Large intestine (tissue), 3 donors: ENCODE results near the gene KCND2. TPM values are rescaled to one million over a fixed set of nuclear protein-coding genes. Genes with fewer than 3 reads are reported as not detected.
"Not testable (repeated sequence)": the region's sequence is repeated elsewhere in the genome, so short reads cannot be mapped to it uniquely, and the experiment has no call there.

ENCODE experiments used
- DNase-seq, 2 donors: peaks; one replicate each; pipeline versions ENCODE4 v3.0.0 to v3.0.0-alpha.2; 2013
- H3K27ac ChIP-seq: one replicate; pipeline ENCODE4 v1.5.1; 2013; ENCODE audit warnings: low read length
- H3K27me3 ChIP-seq: 2 replicates; pipeline ENCODE4 v1.6.1; 2013; ENCODE audit warnings: low read length; ENCODE audit not compliant: control insufficient read depth, insufficient read depth
- H3K36me3 ChIP-seq: 2 replicates; pipeline ENCODE4 v1.6.1; 2013; ENCODE audit warnings: low read length; ENCODE audit not compliant: control insufficient read depth, insufficient read depth
- H3K4me1 ChIP-seq: one replicate; pipeline ENCODE4 v1.6.1; 2013; ENCODE audit warnings: low read length; ENCODE audit not compliant: control insufficient read depth, insufficient read depth
- H3K4me3 ChIP-seq: one replicate; pipeline ENCODE4 v1.5.1; 2013; ENCODE audit warnings: low read length
- H3K9me3 ChIP-seq: one replicate; pipeline ENCODE4 v1.6.1; 2013; ENCODE audit warnings: mild to moderate bottlenecking, low read depth, low read length, moderate library complexity; ENCODE audit not compliant: control insufficient read depth
- WGBS: methylation state at CpG from one replicate; pipeline ENCODE4 v1.1.5; 2013; ENCODE audit warnings: low lambda C conversion rate; ENCODE audit not compliant: insufficient coverage; 5-methylcytosine and 5-hydroxymethylcytosine counted together
- polyA plus RNA-seq: library from polyadenylated mRNA; unstranded; fragments of 120-200 nt; gene quantifications from one replicate; pipeline ENCODE4 v1.2.1, GENCODE V29; 2013

KCND2 gene
- polyA plus RNA-seq, 1 donor: 2.5 TPM

DNA sequence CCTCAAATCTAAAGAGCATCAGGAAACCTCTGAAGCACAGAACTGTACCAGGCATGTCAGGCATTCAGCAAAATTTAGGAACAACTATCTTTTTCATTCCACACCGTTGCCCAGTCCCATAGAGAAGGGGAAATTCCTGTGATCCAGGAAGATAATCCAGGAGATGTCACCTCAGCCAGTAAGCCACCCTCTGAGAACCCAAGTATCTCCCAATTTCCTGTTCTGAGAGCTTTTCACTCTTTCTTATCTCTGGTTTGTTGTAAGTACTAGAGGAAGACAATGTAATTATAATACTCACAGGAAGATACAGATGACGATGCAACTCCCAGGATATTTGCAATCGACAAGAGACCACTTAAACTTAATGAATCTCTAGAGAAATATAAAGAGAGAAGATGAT is 487.9 kb downstream of the KCND2 start:
- no peak overlapping the region for H3K4me3 ChIP-seq
- no peaks in the 10 kb centered on the region for H3K9me3 ChIP-seq
- DNase-seq: no peak
- H3K4me1 ChIP-seq: no peaks in the 10 kb centered on the region
- no peak overlapping the region for H3K27ac ChIP-seq
- peaks cover 5% of the 10 kb centered on the region for H3K27me3 ChIP-seq
- no peaks in the 10 kb centered on the region for H3K36me3 ChIP-seq
- 72% methylated on average over 2 of the region's 3 CpGs for WGBS

DNA sequence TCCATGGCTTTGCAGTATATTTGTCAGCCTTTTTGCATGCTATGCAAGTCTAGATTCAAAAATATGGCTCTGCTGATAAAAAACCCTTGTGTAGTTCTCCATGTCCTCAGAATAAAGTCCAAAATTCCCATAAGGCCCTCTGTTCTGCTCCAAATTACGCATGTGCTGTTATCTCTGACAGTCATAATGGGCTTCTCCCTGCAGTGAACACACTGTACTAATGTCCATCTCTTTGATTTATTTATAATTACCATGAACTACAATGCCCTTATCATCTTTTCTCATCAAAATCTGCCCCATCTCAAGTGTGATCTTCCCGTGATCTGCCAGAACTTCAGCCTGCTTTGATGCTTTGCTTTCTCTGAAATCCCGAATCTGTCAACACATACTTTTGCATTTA is 497.2 kb downstream of the KCND2 start:
- no peaks in the 10 kb centered on the region for H3K9me3 ChIP-seq
- H3K4me3 ChIP-seq: no peak overlapping the region
- no peak overlapping the region for H3K27ac ChIP-seq
- no peaks in the 10 kb centered on the region for H3K27me3 ChIP-seq
- 77% methylated on average over 3 of the region's 3 CpGs for WGBS
- DNase-seq: no peak
- no peaks in the 10 kb centered on the region for H3K4me1 ChIP-seq
- no peaks in the 10 kb centered on the region for H3K36me3 ChIP-seq

DNA sequence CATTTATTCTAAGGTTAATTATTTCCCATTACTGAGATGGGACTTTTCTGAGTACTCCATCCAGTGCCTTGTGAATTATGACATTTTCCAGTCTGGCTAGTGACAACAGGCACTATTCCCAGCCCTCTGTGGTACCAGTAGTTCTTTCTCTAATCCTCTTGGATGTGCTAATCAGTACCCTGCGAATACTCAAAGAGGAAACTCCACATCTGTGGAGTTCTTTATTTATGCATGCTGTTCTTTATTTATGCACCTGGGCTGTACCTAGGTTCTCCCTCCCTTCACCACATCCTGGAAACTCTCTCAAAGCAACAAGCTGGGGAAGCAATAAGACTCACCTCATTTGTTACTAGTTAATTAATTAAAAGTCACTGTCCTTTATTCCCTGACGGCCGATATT is 501.5 kb downstream of the KCND2 start:
- H3K27me3 ChIP-seq: no peaks in the 10 kb centered on the region
- H3K4me1 ChIP-seq: no peaks in the 10 kb centered on the region
- no peaks in the 10 kb centered on the region for H3K9me3 ChIP-seq
- no peak overlapping the region for H3K27ac ChIP-seq
- no peaks in the 10 kb centered on the region for H3K36me3 ChIP-seq
- DNase-seq: no peak
- H3K4me3 ChIP-seq: no peak overlapping the region
- 71% methylated on average over 2 of the region's 3 CpGs for WGBS

DNA sequence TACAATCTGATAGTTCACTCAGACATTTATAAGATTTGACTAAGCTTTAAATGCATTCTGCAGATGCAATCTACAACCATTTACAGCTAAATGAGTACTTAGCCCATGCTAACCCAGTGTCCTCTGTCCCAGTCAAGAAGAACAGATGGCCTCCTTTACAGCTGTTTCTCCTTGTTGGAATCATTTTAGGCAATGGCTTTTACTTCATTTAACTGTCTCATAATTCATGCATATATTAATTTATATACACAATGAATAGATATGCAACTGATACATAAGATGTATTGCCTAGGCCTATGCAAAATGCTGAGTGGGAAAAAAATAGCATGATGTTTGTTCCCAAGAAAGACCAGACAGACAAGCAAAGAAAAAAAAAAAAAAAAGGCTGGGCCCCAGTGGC is 502.8 kb downstream of the KCND2 start:
- H3K9me3 ChIP-seq: no peaks in the 10 kb centered on the region
- H3K4me1 ChIP-seq: no peaks in the 10 kb centered on the region
- no peaks in the 10 kb centered on the region for H3K36me3 ChIP-seq
- no peak overlapping the region for H3K27ac ChIP-seq
- H3K4me3 ChIP-seq: no peak overlapping the region
- no peaks in the 10 kb centered on the region for H3K27me3 ChIP-seq
- no peak for DNase-seq

DNA sequence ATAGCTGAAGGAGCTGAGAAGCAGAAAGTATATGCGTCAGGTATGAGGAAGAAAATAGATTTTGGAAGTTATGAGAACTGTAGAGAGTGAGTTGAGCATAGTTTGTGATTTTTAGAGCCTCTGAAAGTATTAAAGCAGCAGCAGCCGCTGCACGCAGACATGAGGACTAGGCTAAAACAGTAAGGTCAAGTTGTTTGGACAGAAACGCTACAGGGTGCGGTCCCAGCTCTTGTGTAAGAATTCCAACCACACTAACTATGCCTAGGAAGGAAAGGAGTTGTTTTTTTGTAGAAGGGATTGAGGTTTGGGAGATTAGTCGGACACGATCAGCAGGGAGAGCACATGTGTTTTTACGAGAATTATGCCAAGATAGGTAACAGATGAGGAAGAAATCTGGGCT is 506.1 kb downstream of the KCND2 start:
- WGBS: 100% methylated on average over 1 of the region's 8 CpGs
- not testable (repeated sequence) for H3K27ac ChIP-seq, H3K27me3 ChIP-seq, H3K9me3 ChIP-seq, H3K4me1 ChIP-seq, H3K4me3 ChIP-seq, H3K36me3 ChIP-seq, DNase-seq

DNA sequence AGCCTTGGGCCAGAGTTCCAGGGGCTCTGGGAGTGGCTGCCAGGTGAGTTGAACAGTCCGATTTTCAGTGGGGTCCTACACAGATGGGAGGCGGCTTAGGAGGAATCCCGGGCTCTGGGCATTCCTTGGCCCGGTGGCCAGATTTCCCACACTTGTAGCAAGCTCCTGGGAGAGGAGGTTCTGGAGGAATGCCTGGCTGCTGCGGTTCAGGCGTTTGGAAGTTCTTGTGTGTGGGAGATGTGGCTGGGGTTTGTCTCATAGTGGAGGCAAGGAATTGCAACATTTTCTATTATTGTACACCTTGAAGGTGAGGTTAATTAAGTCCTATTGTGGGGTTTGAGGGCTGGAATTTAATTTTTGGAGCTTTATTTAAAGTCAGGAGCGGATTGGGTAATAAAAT is 507.5 kb downstream of the KCND2 start:
- DNase-seq, H3K4me1 ChIP-seq, H3K9me3 ChIP-seq, H3K27ac ChIP-seq, H3K36me3 ChIP-seq, H3K4me3 ChIP-seq, H3K27me3 ChIP-seq: not testable (repeated sequence)
- WGBS: no CpG with 5 or more reads among the region's 7 CpGs

DNA sequence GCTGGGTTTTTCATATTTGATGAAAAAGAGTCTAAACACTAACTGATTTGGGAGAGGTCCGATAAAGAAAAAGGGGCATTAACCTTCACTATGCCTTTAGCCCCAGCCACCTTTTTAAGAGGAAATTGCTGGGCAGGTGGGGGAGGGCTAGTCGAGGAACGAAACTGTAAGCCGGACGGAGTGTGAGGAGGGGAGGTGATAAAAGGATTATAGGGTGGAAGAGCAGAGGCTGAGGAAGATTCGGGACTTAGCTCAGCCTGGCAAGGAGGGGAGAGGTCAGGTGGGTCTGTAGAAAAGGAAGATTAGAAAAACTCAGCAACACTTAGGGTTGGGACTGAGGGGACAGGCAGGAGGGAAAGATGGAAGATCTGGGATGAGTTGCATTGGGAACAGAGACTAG is 508.0 kb downstream of the KCND2 start:
- Histone ChIP-seq H3K36me3 (no peaks in the 10 kb centered on the region), H3K4me1 (no peaks in the 10 kb centered on the region), H3K27me3 (no peaks in the 10 kb centered on the region), H3K4me3 (no peak overlapping the region), H3K9me3 (no peaks in the 10 kb centered on the region), H3K27ac (no peak overlapping the region)
- no peak for DNase-seq
- 84% methylated on average over 5 of the region's 6 CpGs for WGBS

DNA sequence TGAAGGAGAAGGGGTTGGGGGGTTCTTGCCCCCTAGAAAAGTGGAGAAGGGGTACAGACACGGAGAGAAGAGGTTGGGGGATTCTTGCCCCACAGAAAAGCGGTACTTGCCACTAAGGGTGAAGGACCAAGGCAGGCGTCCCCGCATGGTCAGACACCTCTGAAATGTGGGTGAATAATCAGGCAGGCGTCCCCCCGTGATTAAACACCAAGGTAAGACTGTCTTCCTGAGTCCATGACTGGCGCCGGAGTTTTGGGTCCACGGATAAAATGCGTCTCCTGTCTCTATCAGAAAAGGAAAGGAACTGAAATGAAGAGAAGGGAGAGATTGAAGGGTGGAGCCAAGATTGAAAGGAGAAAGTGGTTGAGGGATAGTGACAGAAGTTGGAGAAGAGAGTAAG is 508.9 kb downstream of the KCND2 start:
- H3K4me1 ChIP-seq, H3K27me3 ChIP-seq, H3K36me3 ChIP-seq, H3K27ac ChIP-seq, H3K4me3 ChIP-seq, H3K9me3 ChIP-seq, DNase-seq: not testable (repeated sequence)
- 90% methylated on average over 2 of the region's 10 CpGs for WGBS

DNA sequence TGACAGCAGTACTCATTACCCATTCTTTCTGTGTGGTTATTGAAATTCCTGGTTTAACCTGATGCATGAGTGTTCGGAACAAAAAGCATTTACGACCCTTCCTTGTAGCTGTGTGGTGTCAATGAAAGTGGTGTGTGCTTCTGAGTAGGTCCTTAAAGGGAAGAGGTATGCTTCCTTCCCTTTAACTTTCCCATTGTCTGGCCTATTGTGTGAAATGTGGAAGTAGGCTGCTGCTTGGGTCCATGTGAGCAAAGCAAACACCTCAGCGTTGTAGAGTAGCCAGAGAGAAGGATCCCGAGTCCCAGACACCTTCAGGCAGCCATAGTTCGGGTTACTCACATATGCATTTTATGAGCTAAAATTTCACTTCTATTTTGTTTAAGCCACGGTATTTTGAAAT is 510.3 kb downstream of the KCND2 start:
- WGBS: 100% methylated on average over 1 of the region's 6 CpGs
- H3K9me3 ChIP-seq: no peaks in the 10 kb centered on the region
- H3K4me1 ChIP-seq: no peaks in the 10 kb centered on the region
- H3K27me3 ChIP-seq: no peaks in the 10 kb centered on the region
- no peak overlapping the region for H3K27ac ChIP-seq
- no peak for DNase-seq
- H3K36me3 ChIP-seq: no peaks in the 10 kb centered on the region
- no peak overlapping the region for H3K4me3 ChIP-seq

DNA sequence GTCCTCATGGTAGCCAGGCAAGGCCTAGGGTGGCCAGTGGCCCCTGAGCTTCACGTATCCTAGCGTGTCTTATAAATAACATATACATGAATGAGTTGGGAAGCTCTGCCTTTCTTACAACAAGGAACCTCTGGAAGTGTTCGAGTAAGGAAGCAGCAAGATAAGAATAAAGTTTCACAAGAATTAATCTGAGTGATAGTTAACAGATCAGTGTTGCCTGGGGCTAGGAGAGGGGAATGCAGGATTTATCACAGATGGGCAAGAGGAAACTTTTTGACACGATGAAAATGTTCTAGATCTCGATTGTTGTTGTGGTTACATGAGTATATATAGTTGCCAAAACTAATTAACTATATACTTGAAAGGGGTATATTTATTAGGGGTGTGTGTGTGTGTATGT is 510.7 kb downstream of the KCND2 start:
- DNase-seq: no peak
- no CpG with 5 or more reads among the region's 5 CpGs for WGBS
- Histone ChIP-seq H3K4me1 (no peaks in the 10 kb centered on the region), H3K4me3 (no peak overlapping the region), H3K36me3 (no peaks in the 10 kb centered on the region), H3K27me3 (no peaks in the 10 kb centered on the region), H3K27ac (no peak overlapping the region), H3K9me3 (no peaks in the 10 kb centered on the region)

DNA sequence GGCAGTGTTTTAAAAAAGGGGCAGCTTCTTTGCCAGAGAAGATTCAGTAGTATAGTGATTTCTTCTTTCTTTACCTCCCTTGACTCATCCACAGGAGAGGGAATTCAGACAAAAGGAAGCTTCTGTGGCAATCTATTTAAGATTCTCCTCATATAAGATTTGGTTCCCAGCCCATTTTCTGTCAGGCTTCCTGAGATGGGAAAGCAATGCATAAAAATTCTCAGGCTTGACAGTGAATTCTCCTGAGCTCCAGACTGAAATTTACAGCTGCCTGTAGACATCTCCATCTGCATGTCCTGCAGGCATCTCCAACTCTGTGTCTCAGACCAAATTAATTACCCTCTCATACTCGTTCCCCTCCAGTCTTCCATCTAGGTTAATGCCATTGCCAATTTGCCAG is 512.1 kb downstream of the KCND2 start:
- 100% methylated on average over 1 of the region's 1 CpG for WGBS
- DNase-seq: no peak
- no peaks in the 10 kb centered on the region for H3K9me3 ChIP-seq
- H3K36me3 ChIP-seq: peaks cover 9% of the 10 kb centered on the region
- no peaks in the 10 kb centered on the region for H3K27me3 ChIP-seq
- H3K4me3 ChIP-seq: no peak overlapping the region
- no peaks in the 10 kb centered on the region for H3K4me1 ChIP-seq
- no peak overlapping the region for H3K27ac ChIP-seq
